Suprapubic skin (tissue), 4 donors: ENCODE results near the gene TOR2A.

Source experiments
- POLR2A ChIP-seq, 2 donors: fragments of 450-650 bp; IDR thresholded peaks; one replicate each; pipeline ENCODE4 v1.6.1; 2017; ENCODE audit warnings: antibody characterized with exemption in 2 of 2, mild to moderate bottlenecking in 2 of 2, moderate library complexity in 2 of 2
- POLR2AphosphoS5 ChIP-seq, 3 donors: sonication (generic); formaldehyde crosslinking; IDR thresholded peaks; one replicate each; pipeline ENCODE4 v1.6.1; 2017; ENCODE audit warnings: antibody characterized with exemption in 3 of 3
- TF ChIP-seq, protein P1 (sequence below), 2 donors: fragments of 200-600 bp in 1 of 2; fragments of 450-650 bp in 1 of 2; sonication (generic) in 1 of 2; IDR thresholded peaks; one replicate each; pipeline ENCODE4 v1.5.1; 2016 to 2019; ENCODE audit warnings: antibody characterized with exemption in 2 of 2, mild to moderate bottlenecking in 1 of 2, moderate library complexity in 1 of 2

DNA sequence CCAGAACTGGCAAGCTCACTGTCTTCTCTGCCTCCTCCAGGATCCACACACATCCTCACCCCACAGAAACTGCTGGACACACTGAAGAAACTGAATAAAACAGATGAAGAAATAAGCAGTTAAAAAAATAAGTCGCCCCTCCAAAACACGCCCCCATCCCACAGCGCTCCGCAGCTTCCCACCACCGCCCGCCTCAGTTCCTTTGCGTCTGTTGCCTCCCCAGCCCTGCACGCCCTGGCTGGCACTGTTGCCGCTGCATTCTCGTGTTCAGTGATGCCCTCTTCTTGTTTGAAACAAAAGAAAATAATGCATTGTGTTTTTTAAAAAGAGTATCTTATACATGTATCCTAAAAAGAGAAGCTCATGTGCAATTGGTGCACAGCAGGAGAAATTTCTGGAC lies 44.4 kb downstream of the TOR2A start:
- TF ChIP-seq POLR2A (IDR thresholded peaks at IDR 0.05) = no peak
- TF ChIP-seq, protein P1, sequence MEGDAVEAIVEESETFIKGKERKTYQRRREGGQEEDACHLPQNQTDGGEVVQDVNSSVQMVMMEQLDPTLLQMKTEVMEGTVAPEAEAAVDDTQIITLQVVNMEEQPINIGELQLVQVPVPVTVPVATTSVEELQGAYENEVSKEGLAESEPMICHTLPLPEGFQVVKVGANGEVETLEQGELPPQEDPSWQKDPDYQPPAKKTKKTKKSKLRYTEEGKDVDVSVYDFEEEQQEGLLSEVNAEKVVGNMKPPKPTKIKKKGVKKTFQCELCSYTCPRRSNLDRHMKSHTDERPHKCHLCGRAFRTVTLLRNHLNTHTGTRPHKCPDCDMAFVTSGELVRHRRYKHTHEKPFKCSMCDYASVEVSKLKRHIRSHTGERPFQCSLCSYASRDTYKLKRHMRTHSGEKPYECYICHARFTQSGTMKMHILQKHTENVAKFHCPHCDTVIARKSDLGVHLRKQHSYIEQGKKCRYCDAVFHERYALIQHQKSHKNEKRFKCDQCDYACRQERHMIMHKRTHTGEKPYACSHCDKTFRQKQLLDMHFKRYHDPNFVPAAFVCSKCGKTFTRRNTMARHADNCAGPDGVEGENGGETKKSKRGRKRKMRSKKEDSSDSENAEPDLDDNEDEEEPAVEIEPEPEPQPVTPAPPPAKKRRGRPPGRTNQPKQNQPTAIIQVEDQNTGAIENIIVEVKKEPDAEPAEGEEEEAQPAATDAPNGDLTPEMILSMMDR (IDR thresholded peaks at IDR 0.05) = no peak
- no peak for TF ChIP-seq POLR2AphosphoS5 (IDR thresholded peaks at IDR 0.05)
